ENCODE measurements around the gene TMED4. TPM values are rescaled to one million over a fixed set of nuclear protein-coding genes. Genes with fewer than 3 reads are reported as not detected.

The TMED4 gene
- total RNA-seq, 1 donor from 2014 or later: 95.8 TPM

GRCh38 chr7:44624318-44624717, 42.3 kb upstream of the TMED4 start:
- H3K36me3 ChIP-seq: no peaks in the 10 kb centered on the region
- peaks cover 46% of the 10 kb centered on the region for H4K20me1 ChIP-seq (ENCODE audit: low read depth)
- DNase-seq (ENCODE audit: low spot score): no peak
- H3K79me2 ChIP-seq (ENCODE audit: low read depth): peaks cover 81% of the 10 kb centered on the region
- no peaks in the 10 kb centered on the region for H3K9me3 Mint-ChIP-seq
- H3F3A ChIP-seq (ENCODE audit: low read depth): no peaks in the 10 kb centered on the region
- peak overlapping the region; percentile 54 for H3K27ac Mint-ChIP-seq
- no peak overlapping the region for H3K4me2 ChIP-seq
- H3K4me1 Mint-ChIP-seq: peaks cover 2% of the 10 kb centered on the region
- H3K36me3 Mint-ChIP-seq: peaks cover 5% of the 10 kb centered on the region
- H3K4me3 ChIP-seq: no peak overlapping the region
- no peak overlapping the region for H2AFZ ChIP-seq (replicated peaks)
- no peaks in the 10 kb centered on the region for H3K9me3 ChIP-seq (ENCODE audit: low read depth)
- H3K4me3 Mint-ChIP-seq: no peak overlapping the region
- peaks cover 4% of the 10 kb centered on the region for H3K27me3 Mint-ChIP-seq (ENCODE audit: insufficient read depth, low read depth)
- no peaks in the 10 kb centered on the region for H3K27me3 ChIP-seq
- H3K4me1 ChIP-seq: no peaks in the 10 kb centered on the region
- H3K27ac ChIP-seq: no peak overlapping the region
- TF ChIP-seq EZH2phosphoT487 (IDR thresholded peaks at IDR 0.05) (no peak), EZH2 (IDR thresholded peaks at IDR 0.05) (no peak), CTCF (IDR thresholded peaks at IDR 0.05) (no peak)
- H3K9ac ChIP-seq: no peak overlapping the region

- TF ChIP-seq CTCF (IDR thresholded peaks at IDR 0.05) (no peak), EZH2 (IDR thresholded peaks at IDR 0.05) (no peak), EZH2phosphoT487 (IDR thresholded peaks at IDR 0.05) (no peak)
- Histone ChIP-seq H4K20me1 (ENCODE audit: low read depth) (peaks cover 60% of the 10 kb centered on the region), H3K4me1 (no peaks in the 10 kb centered on the region), H3K4me2 (no peak overlapping the region), H3K4me3 (no peak overlapping the region), H3K79me2 (ENCODE audit: low read depth) (peaks cover 84% of the 10 kb centered on the region), H3K27me3 (no peaks in the 10 kb centered on the region), H3K9me3 (ENCODE audit: low read depth) (no peaks in the 10 kb centered on the region), H3K36me3 (no peaks in the 10 kb centered on the region), H3K9ac (no peak overlapping the region), H3K27ac (no peak overlapping the region), H2AFZ (replicated peaks) (no peak overlapping the region), H3F3A (ENCODE audit: low read depth) (no peaks in the 10 kb centered on the region)
- Mint-ChIP-seq H3K27ac (no peak overlapping the region), H3K36me3 (peaks cover 7% of the 10 kb centered on the region), H3K4me1 (peaks cover 5% of the 10 kb centered on the region), H3K9me3 (no peaks in the 10 kb centered on the region), H3K27me3 (ENCODE audit: insufficient read depth, low read depth) (peaks cover 2% of the 10 kb centered on the region), H3K4me3 (no peak overlapping the region)
- DNase-seq (ENCODE audit: low spot score): no peak
Observed at GRCh38 chr7:44622342-44623151, 40.5 kb upstream of the TMED4 start.

GRCh38 chr7:44621750-44622103, 39.7 kb upstream of the TMED4 start:
- Histone ChIP-seq H3K27me3 (no peaks in the 10 kb centered on the region), H2AFZ (replicated peaks) (no peak overlapping the region)
- TF ChIP-seq EZH2 (IDR thresholded peaks at IDR 0.05): no peak
- no peak for TF ChIP-seq EZH2phosphoT487 (IDR thresholded peaks at IDR 0.05)
- TF ChIP-seq CTCF (IDR thresholded peaks at IDR 0.05): no peak

More at GRCh38 chr7:44621750-44622103, 39.7 kb upstream of the TMED4 start:
- H3K4me1 ChIP-seq: no peaks in the 10 kb centered on the region
- H3K36me3 ChIP-seq: no peaks in the 10 kb centered on the region
- Mint-ChIP-seq H3K4me3 (no peak overlapping the region), H3K4me1 (peaks cover 5% of the 10 kb centered on the region), H3K27me3 (ENCODE audit: insufficient read depth, low read depth) (peaks cover 2% of the 10 kb centered on the region), H3K9me3 (no peaks in the 10 kb centered on the region), H3K36me3 (peaks cover 7% of the 10 kb centered on the region), H3K27ac (no peak overlapping the region)
- no peaks in the 10 kb centered on the region for H3K9me3 ChIP-seq (ENCODE audit: low read depth)
- peaks cover 92% of the 10 kb centered on the region for H3K79me2 ChIP-seq (ENCODE audit: low read depth)
- no peak overlapping the region for H3K4me3 ChIP-seq
- H3K4me2 ChIP-seq: no peak overlapping the region
- H3F3A ChIP-seq (ENCODE audit: low read depth): no peaks in the 10 kb centered on the region
- no peak for DNase-seq (ENCODE audit: low spot score)
- H3K9ac ChIP-seq: no peak overlapping the region
- no peak overlapping the region for H3K27ac ChIP-seq
- H4K20me1 ChIP-seq (ENCODE audit: low read depth): peaks cover 67% of the 10 kb centered on the region

Data from neural progenitor cell (in vitro differentiated cells).